GM23248 (cell line): ENCODE results near the gene ASB16.

ENCODE experiments used
- EZH2 ChIP-seq: fragments of 200-600 bp; sonication (generic); IDR thresholded peaks from 2 replicates; pipeline ENCODE4 v1.6.1; 2018; ENCODE audit warnings: antibody characterized with exemption, mild to moderate bottlenecking; ENCODE audit not compliant: insufficient read depth, poor library complexity, severe bottlenecking
- EZH2phosphoT487 ChIP-seq: fragments of 200-600 bp; sonication (generic); IDR thresholded peaks from 2 replicates; pipeline ENCODE4 v1.6.1; 2018; ENCODE audit warnings: antibody characterized with exemption, moderate library complexity, mild to moderate bottlenecking, low read depth; ENCODE audit not compliant: insufficient read depth

DNA sequence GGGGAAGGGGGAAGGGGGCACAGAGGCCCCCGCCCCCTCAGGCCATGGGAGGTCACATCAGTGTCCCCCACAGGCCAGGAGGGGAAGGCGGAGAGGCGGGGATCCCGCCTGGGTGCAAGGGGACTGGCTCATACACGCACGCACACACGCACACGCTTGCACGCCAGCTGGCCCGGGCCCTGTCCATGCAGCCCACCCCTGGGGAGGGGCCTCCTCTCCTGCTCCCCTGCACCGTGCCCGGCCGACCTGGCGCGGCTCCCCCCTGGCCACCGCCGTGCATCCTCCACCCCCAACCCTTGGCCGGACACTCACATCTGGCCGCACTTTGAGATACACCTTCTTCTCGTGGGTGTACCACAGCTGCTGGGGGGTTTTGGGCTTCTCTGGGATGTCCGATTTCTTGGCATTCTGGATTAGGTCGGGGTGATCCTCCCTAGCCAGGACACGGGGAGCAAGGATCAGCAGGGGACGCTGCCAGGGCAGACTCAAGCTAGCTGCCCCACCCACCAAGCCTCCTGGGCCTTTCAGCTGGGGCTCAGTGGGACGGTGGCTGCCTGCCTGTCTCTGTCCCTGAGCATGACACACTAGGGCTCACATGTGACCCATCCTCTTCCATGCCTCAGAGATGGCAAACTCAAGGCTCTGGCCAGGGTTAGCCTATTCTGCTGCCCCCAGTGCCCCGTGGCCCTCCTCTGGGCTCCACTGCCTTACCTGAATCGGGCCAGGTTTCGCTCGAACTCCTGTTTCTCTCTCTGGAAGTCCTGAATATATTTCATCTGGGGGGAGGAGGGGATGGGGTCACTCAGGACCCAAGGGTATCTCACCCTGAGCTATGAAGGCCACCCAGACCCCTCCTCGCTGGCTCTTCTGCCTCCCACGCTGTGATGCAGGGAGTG, 42.3 kb downstream of the ASB16 start:
- TF ChIP-seq EZH2phosphoT487 (no peak), EZH2 (no peak)
